IMR-90 (cell line): Measurements from ENCODE around the gene TMEM271. TPM values are rescaled to one million over a fixed set of nuclear protein-coding genes. Genes with fewer than 3 reads are reported as not detected.

ENCODE experiments used
- ATAC-seq: fragments of 200-7000 bp; cut with Tn5 transposase; 2 replicates; pipeline ENCODE4 v1.9.1; 2020; ENCODE audit warnings: low read depth, mild to moderate bottlenecking, moderate library complexity
- BruUV-seq: library from RNA; stranded (reverse); fragments of 400-500 nt; replicated peaks from 2 replicates; lab custom pipeline; 2021; lab: Mats Ljungman, UMichigan
- CTCF ChIA-PET: fragments of 300-600 bp; formaldehyde crosslinking; extraction: SDS; loops from one replicate; lab custom pipeline; 2021; ENCODE audit warnings: antibody characterized with exemption; lab: Yijun Ruan, JAX
- POLR2A ChIA-PET: fragments of 300-600 bp; sonication (Branson Sonifier 250); formaldehyde crosslinking; loops from one replicate; lab custom pipeline; 2022; ENCODE audit warnings: antibody characterized with exemption; ENCODE audit not compliant: unreplicated experiment; lab: Charles Lee
- DNase-seq: peaks from one replicate; pipeline ENCODE4 v3.0.0; 2013
- H2AFZ ChIP-seq: replicated peaks from 2 replicates; pipeline ENCODE3; 2013; ENCODE audit warnings: low read length, mild to moderate bottlenecking; ENCODE audit not compliant: poor library complexity
- H2AK5ac ChIP-seq: 2 replicates; pipeline ENCODE4 v1.6.1; 2013; ENCODE audit warnings: low read depth, low read length, inconsistent platforms
- H2AK9ac ChIP-seq: replicated peaks from 2 replicates; pipeline ENCODE3; 2013; ENCODE audit warnings: mild to moderate bottlenecking, low read depth, low read length, moderate library complexity; ENCODE audit not compliant: poor library complexity
- H2BK120ac ChIP-seq: 2 replicates; pipeline ENCODE4 v1.6.1; 2013; ENCODE audit warnings: low read depth, low read length, inconsistent platforms
- H2BK15ac ChIP-seq: 3 replicates; pipeline ENCODE4 v1.6.1; 2013; ENCODE audit warnings: low read depth, low read length, inconsistent platforms
- H2BK20ac ChIP-seq: 2 replicates; pipeline ENCODE4 v1.6.1; 2013; ENCODE audit warnings: low read depth, mild to moderate bottlenecking, inconsistent platforms, low read length, moderate library complexity
- H2BK5ac ChIP-seq: 2 replicates; pipeline ENCODE4 v1.6.1; 2013; ENCODE audit warnings: mild to moderate bottlenecking, low read depth, low read length, inconsistent platforms; ENCODE audit not compliant: poor library complexity, severe bottlenecking
- H3K14ac ChIP-seq: replicated peaks from 2 replicates; pipeline ENCODE4 v1.6.1; 2013; ENCODE audit warnings: low read depth, low read length, inconsistent platforms
- H3K18ac ChIP-seq: 2 replicates; pipeline ENCODE4 v1.6.1; 2013; ENCODE audit warnings: low read depth, low read length, control low read depth
- H3K23ac ChIP-seq: 2 replicates; pipeline ENCODE4 v1.6.1; 2013; ENCODE audit warnings: low read depth, low read length, inconsistent platforms
- H3K27ac ChIP-seq: 2 replicates; pipeline ENCODE4 v1.5.1; 2013; ENCODE audit warnings: mild to moderate bottlenecking, control low read depth, low read length; ENCODE audit not compliant: insufficient read depth
- H3K27me3 ChIP-seq: 2 replicates; pipeline ENCODE4 v1.6.1; 2013; ENCODE audit warnings: low read length; ENCODE audit not compliant: control insufficient read depth, insufficient read depth
- H3K36me3 ChIP-seq: 2 replicates; pipeline ENCODE4 v1.6.1; 2013; ENCODE audit warnings: low read length, mixed read lengths; ENCODE audit not compliant: control insufficient read depth, insufficient read depth
- H3K4ac ChIP-seq: 2 replicates; pipeline ENCODE4 v1.6.1; 2013; ENCODE audit warnings: low read depth, low read length, inconsistent platforms
- H3K4me1 ChIP-seq: 2 replicates; pipeline ENCODE4 v1.6.1; 2013; ENCODE audit warnings: low read length, mixed read lengths; ENCODE audit not compliant: control insufficient read depth, insufficient read depth
- H3K4me2 ChIP-seq: 2 replicates; pipeline ENCODE4 v1.6.1; 2013; ENCODE audit warnings: low read depth, mild to moderate bottlenecking, control low read depth, low read length, moderate library complexity
- H3K4me3 ChIP-seq: 2 replicates; pipeline ENCODE4 v1.5.1; 2013; ENCODE audit warnings: low read depth, mild to moderate bottlenecking, control low read depth, low read length, moderate library complexity; ENCODE audit not compliant: insufficient read depth
- H3K56ac ChIP-seq: 2 replicates; pipeline ENCODE4 v1.6.1; 2013; ENCODE audit warnings: low read length, inconsistent platforms; ENCODE audit not compliant: insufficient read depth; ENCODE audit errors: extremely low read depth
- H3K79me1 ChIP-seq, 2 experiments: 2 replicates each; pipeline ENCODE4 v1.6.1; 2013; ENCODE audit warnings: low read length in 2 of 2, inconsistent platforms in 1 of 2, low read depth in 1 of 2
- H3K9ac ChIP-seq: 2 replicates; pipeline ENCODE4 v1.6.1; 2013; ENCODE audit warnings: low read depth, low read length, control low read depth
- H3K9me1 ChIP-seq: 2 replicates; pipeline ENCODE4 v1.6.1; 2013; ENCODE audit warnings: low read length, inconsistent platforms; ENCODE audit not compliant: insufficient read depth
- H3K9me3 ChIP-seq: 2 replicates; pipeline ENCODE4 v1.6.1; 2013; ENCODE audit warnings: low read length; ENCODE audit not compliant: control insufficient read depth, insufficient read depth
- H4K20me1 ChIP-seq: 2 replicates; pipeline ENCODE4 v1.6.1; 2013; ENCODE audit warnings: low read length, inconsistent platforms; ENCODE audit not compliant: insufficient read depth
- H4K5ac ChIP-seq: 2 replicates; pipeline ENCODE4 v1.6.1; 2013; ENCODE audit warnings: mild to moderate bottlenecking, low read depth, low read length, control low read depth
- H4K8ac ChIP-seq, 2 experiments: 2 replicates each; pipeline ENCODE4 v1.6.1; 2013; ENCODE audit warnings: low read depth in 2 of 2, low read length in 2 of 2, control low read depth in 1 of 2, inconsistent platforms in 1 of 2
- H4K91ac ChIP-seq: 2 replicates; pipeline ENCODE4 v1.6.1; 2013; ENCODE audit warnings: low read depth, low read length, inconsistent platforms; ENCODE audit not compliant: insufficient read depth
- BHLHE40 ChIP-seq: fragments of 150-350 bp; IDR thresholded peaks from 2 replicates; pipeline ENCODE4 v1.6.1; 2016; ENCODE audit warnings: mild to moderate bottlenecking, low read depth, low read length
- CEBPB ChIP-seq: IDR thresholded peaks from 2 replicates; pipeline ENCODE4 v1.6.1; 2012; ENCODE audit warnings: low read depth, low read length, improper control_type of control experiment
- CHD1 ChIP-seq: IDR thresholded peaks from 2 replicates; pipeline ENCODE4 v1.6.1; 2012; ENCODE audit warnings: low read depth, low read length, improper control_type of control experiment
- FOS ChIP-seq: fragments of 150-350 bp; IDR thresholded peaks from 2 replicates; pipeline ENCODE4 v1.6.1; 2016; ENCODE audit warnings: low read depth, low read length
- MAZ ChIP-seq: IDR thresholded peaks from 2 replicates; pipeline ENCODE4 v1.6.1; 2012; ENCODE audit warnings: low read depth, mild to moderate bottlenecking, low read length, improper control_type of control experiment, moderate library complexity, borderline replicate concordance
- MXI1 ChIP-seq: IDR thresholded peaks from 2 replicates; pipeline ENCODE4 v1.6.1; 2012; ENCODE audit warnings: low read depth, mild to moderate bottlenecking, low read length, moderate library complexity, borderline replicate concordance
- NFE2L2 ChIP-seq: fragments of 150-350 bp; IDR thresholded peaks from 2 replicates; pipeline ENCODE4 v1.6.1; 2016; ENCODE audit warnings: low read depth, mild to moderate bottlenecking, low read length
- POLR2A ChIP-seq: IDR thresholded peaks from 2 replicates; pipeline ENCODE4 v1.6.1; 2012; ENCODE audit warnings: mild to moderate bottlenecking, low read depth, low read length
- RAD21 ChIP-seq: IDR thresholded peaks from 2 replicates; pipeline ENCODE4 v1.6.1; 2012; ENCODE audit warnings: low read length, improper control_type of control experiment
- RCOR1 ChIP-seq: IDR thresholded peaks from 2 replicates; pipeline ENCODE4 v1.6.1; 2012; ENCODE audit warnings: mild to moderate bottlenecking, low read length, improper control_type of control experiment; ENCODE audit not compliant: insufficient replicate concordance
- RFX5 ChIP-seq: IDR thresholded peaks from 2 replicates; pipeline ENCODE4 v1.8.0; 2012; ENCODE audit warnings: low read depth, mild to moderate bottlenecking, low read length, moderate library complexity
- SMC3 ChIP-seq: fragments of 150-350 bp; IDR thresholded peaks from 2 replicates; pipeline ENCODE4 v1.6.1; 2016; ENCODE audit warnings: low read depth, mild to moderate bottlenecking, antibody characterized with exemption, low read length, moderate library complexity
- WGBS, 2 experiments: methylation state at CpG; one replicate each; pipeline versions ENCODE4 v1.1.5 to v1.1.7; 2013; ENCODE audit warnings: missing lambda C conversion rate in 2 of 2; ENCODE audit not compliant: insufficient read length in 1 of 2; ENCODE audit errors: extremely low coverage in 2 of 2; 5-methylcytosine and 5-hydroxymethylcytosine counted together
- dilution Hi-C: fragments of 300-500 bp; cut with HindIII; formaldehyde crosslinking; loops from one replicate; pipeline ENCODE4 v1.14.3; 2018; ENCODE audit warnings: low sequenced_read_pairs; ENCODE audit not compliant: unreplicated experiment
- in situ Hi-C: fragments of 300-500 bp; cut with MboI; formaldehyde crosslinking; loops from 3 replicates; pipeline ENCODE4 v1.14.3; 2019; ENCODE audit warnings: low sequenced_read_pairs, inconsistent platforms, mixed read lengths
- intact Hi-C: fragments of 100-400 bp; cut with micrococcal nuclease; formaldehyde crosslinking; loops from 2 replicates; pipeline ENCODE4 v1.10.0; 2022
- polyA plus RNA-seq, 3 experiments: library from polyadenylated mRNA; depleted of rRNA; stranded (reverse); fragments of >200 nt; gene quantifications; 2 replicates each; pipeline ENCODE4 v1.2.3, GENCODE V29; 2012; ENCODE audit warnings: low replicate concordance in 1 of 3
- total RNA-seq: library from RNA; depleted of rRNA; stranded (reverse); fragments of >200 nt; gene quantifications from 2 replicates; pipeline ENCODE4 v1.2.3, GENCODE V29; 2012
- TF ChIP-seq, protein P1 (sequence below): fragments of 150-350 bp; IDR thresholded peaks from 2 replicates; pipeline ENCODE4 v1.6.1; 2016; ENCODE audit warnings: low read depth, mild to moderate bottlenecking, low read length, moderate library complexity, borderline replicate concordance
- TF ChIP-seq, protein P2 (sequence below): conservative IDR thresholded peaks from 2 replicates; pipeline ENCODE4 v1.5.1; 2012; ENCODE audit warnings: mild to moderate bottlenecking, low read depth, low read length, improper control_type of control experiment
- TF ChIP-seq, protein P3 (sequence below): fragments of 150-350 bp; IDR thresholded peaks from 2 replicates; pipeline ENCODE4 v1.6.1; 2017; ENCODE audit warnings: mild to moderate bottlenecking, antibody characterized with exemption, low read length, low read depth

Gene TMEM271
- total and polyA plus RNA-seq, 2 of the 4 experiments (the other 2 are of a cell fraction): not detected

DNA sequence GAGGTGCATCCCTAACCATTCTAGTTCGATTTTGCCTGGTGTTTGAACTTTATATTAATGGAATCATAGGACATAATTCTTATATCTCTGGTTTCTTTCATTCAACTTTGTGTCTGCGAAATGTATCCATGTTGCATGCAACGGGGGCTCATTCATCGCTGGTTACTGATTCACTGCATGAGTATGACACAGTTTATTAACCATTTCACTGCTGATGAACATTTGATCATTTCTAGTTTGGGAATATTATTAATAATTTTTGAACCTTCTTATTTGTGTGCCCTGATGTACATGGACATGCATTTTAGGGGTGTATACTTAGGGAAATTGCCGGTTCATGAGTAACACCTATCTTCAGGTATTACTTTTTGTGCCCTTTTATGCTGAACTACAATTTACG is 5.1 kb upstream of the TMEM271 start:
- Histone ChIP-seq H3K27ac (no peak overlapping the region), H2AK5ac (no peak overlapping the region), H4K20me1 (no peaks in the 10 kb centered on the region), H3K79me1 (no peaks in the 10 kb centered on the region), H3K23ac (no peak overlapping the region), H3K4ac (no peak overlapping the region), H3K9ac (no peak overlapping the region), H2AK9ac (no peak overlapping the region), H3K18ac (no peak overlapping the region), H3K56ac (no peak overlapping the region), H4K91ac (no peak overlapping the region), H2BK15ac (no peak overlapping the region), H2BK5ac (no peak overlapping the region), H2BK20ac (no peak overlapping the region), H4K8ac (no peak overlapping the region), H3K36me3 (no peaks in the 10 kb centered on the region), H2BK120ac (no peak overlapping the region), H3K4me3 (no peak overlapping the region), H2AFZ (no peak overlapping the region), H3K27me3 (peaks cover 34% of the 10 kb centered on the region), H3K4me2 (no peak overlapping the region), H4K5ac (no peak overlapping the region), H3K9me1 (no peaks in the 10 kb centered on the region), H3K9me3 (no peaks in the 10 kb centered on the region), H3K14ac (no peak overlapping the region), H3K4me1 (no peaks in the 10 kb centered on the region; the same call in 1 of the 2 replicates)
- dilution Hi-C loops: no loop called here
- 71% methylated on average over 1 of the region's 6 CpGs; no CpG with 5 or more reads in 1 of the 2 experiments for WGBS, 2 experiments
- ChIA-PET POLR2A (no interaction called here), CTCF (no interaction called here)
- DNase-seq: no peak
- in situ Hi-C loops: no loop called here
- TF ChIP-seq FOS (no peak), SMC3 (no peak), CHD1 (no peak), POLR2A (no peak), MXI1 (no peak), BHLHE40 (no peak), RAD21 (no peak), RCOR1 (no peak), RFX5 (no peak), MAZ (no peak), NFE2L2 (no peak), CEBPB (no peak)
- TF ChIP-seq, protein P1, sequence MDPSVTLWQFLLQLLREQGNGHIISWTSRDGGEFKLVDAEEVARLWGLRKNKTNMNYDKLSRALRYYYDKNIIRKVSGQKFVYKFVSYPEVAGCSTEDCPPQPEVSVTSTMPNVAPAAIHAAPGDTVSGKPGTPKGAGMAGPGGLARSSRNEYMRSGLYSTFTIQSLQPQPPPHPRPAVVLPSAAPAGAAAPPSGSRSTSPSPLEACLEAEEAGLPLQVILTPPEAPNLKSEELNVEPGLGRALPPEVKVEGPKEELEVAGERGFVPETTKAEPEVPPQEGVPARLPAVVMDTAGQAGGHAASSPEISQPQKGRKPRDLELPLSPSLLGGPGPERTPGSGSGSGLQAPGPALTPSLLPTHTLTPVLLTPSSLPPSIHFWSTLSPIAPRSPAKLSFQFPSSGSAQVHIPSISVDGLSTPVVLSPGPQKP: no peak
- TF ChIP-seq, protein P2, sequence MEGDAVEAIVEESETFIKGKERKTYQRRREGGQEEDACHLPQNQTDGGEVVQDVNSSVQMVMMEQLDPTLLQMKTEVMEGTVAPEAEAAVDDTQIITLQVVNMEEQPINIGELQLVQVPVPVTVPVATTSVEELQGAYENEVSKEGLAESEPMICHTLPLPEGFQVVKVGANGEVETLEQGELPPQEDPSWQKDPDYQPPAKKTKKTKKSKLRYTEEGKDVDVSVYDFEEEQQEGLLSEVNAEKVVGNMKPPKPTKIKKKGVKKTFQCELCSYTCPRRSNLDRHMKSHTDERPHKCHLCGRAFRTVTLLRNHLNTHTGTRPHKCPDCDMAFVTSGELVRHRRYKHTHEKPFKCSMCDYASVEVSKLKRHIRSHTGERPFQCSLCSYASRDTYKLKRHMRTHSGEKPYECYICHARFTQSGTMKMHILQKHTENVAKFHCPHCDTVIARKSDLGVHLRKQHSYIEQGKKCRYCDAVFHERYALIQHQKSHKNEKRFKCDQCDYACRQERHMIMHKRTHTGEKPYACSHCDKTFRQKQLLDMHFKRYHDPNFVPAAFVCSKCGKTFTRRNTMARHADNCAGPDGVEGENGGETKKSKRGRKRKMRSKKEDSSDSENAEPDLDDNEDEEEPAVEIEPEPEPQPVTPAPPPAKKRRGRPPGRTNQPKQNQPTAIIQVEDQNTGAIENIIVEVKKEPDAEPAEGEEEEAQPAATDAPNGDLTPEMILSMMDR: no peak
- TF ChIP-seq, protein P3, sequence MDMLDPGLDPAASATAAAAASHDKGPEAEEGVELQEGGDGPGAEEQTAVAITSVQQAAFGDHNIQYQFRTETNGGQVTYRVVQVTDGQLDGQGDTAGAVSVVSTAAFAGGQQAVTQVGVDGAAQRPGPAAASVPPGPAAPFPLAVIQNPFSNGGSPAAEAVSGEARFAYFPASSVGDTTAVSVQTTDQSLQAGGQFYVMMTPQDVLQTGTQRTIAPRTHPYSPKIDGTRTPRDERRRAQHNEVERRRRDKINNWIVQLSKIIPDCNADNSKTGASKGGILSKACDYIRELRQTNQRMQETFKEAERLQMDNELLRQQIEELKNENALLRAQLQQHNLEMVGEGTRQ: no peak
- ATAC-seq: no peak
- no TSS peak for BruUV-seq
- intact Hi-C loops: no loop called here
